ENCODE data around the gene SPON1. TPM values are rescaled to one million over a fixed set of nuclear protein-coding genes. Genes with fewer than 3 reads are reported as not detected.
A peak's percentile ranks its signal among the peaks of the same experiment; 100 is the strongest.

SPON1 gene
- total and polyA plus RNA-seq, 2 donors (not counting 1 experiment from before 2014, with no cell fraction given) = 0.30 TPM; not detected in 1

DNA sequence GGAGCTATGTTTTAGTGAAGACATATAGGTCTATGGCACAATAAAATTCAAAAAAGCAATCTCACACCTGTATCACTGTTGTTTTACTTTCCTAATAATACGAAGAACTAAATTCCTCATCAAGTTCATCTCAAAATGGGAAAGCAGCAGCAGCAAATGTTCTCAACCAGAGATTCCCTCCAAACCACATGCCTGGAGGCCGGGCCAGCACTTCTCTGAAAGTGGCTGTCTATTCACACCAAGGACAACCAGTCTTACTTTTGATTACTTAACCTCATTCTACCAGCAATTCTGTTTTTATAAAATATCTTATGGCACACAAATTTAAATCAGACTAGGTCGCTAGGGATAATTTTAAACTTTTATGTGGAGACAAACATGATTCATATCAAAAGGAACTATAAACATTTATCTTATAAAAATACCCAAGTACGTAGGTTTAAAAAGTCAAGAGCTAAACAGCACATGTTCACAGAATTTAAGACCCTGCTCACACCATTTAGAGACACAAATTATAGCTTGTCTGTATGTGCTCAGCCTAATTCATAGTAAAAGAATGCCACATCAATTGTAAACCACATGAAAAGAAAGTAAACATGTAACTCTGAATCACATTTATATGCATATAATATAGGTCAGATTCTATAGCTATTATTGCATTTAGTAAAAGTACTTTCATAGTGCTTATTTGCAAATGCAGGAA lies 350.4 kb downstream of the SPON1 start:
- no peak for ATAC-seq (ENCODE audit: low read depth)
- H2AFZ ChIP-seq (ENCODE audit: insufficient read depth, low read depth, low read length, poor library complexity, severe bottlenecking) = no peak overlapping the region
- Mint-ChIP-seq H3K4me3 (peak overlapping the region; percentile 81), H3K4me1 (peaks cover 56% of the 10 kb centered on the region), H3K9me3 (ENCODE audit: insufficient read depth) (no peaks in the 10 kb centered on the region), H3K27me3 (no peaks in the 10 kb centered on the region), H3K27ac (peak overlapping the region; percentile 88)
- H3K4me2 ChIP-seq (replicated peaks; ENCODE audit: low read depth, low read length, poor library complexity, severe bottlenecking) = peak overlapping the region; percentile 67
- H3K4me1 ChIP-seq (ENCODE audit: control insufficient read depth in 2 of 2, insufficient read depth in 2 of 2, low read length in 2 of 2) = peaks cover 91 to 93% of the 10 kb centered on the region in 2 donors
- no peak for DNase-seq
- H3K27ac ChIP-seq (ENCODE audit: low read length in 2 of 2) = peak overlapping the region; percentile 92 to 97
- H3K9ac ChIP-seq (ENCODE audit: low read length) = peak overlapping the region; percentile 40
- H4K20me1 ChIP-seq (ENCODE audit: control insufficient read depth, insufficient read depth, low read length, poor library complexity, severe bottlenecking) = peaks cover 7% of the 10 kb centered on the region
- no peaks in the 10 kb centered on the region for H3K9me3 ChIP-seq (ENCODE audit: control extremely low read depth in 1 of 3, control insufficient read depth in 2 of 3, insufficient read depth in 1 of 3, low read length in 2 of 3)
- peaks cover 95% of the 10 kb centered on the region for H3K79me2 ChIP-seq (ENCODE audit: control insufficient read depth, insufficient read depth, low read length)
- CTCF ChIA-PET = interaction anchor here (1.0 to 5.6 kb wide), 6 partner anchors 8 to 142 kb away, joined by 3 to 50 read pairs (median 6); no protein-coding TSS in a partner anchor
- H3K27me3 ChIP-seq (replicated peaks in 1 of 4; ENCODE audit: control extremely low read depth in 1 of 4, control insufficient read depth in 3 of 4, insufficient read depth in 4 of 4, low read length in 3 of 4) = no peaks in the 10 kb centered on the region
- H3K36me3 ChIP-seq (replicated peaks in 1 of 2; ENCODE audit: control extremely low read depth in 1 of 2, control insufficient read depth in 1 of 2, extremely low read depth in 1 of 2, insufficient read depth in 2 of 2, low read length in 1 of 2) = no peaks in the 10 kb centered on the region
- intact Hi-C loops (cut with micrococcal nuclease) = loop anchor here (5.0 to 10.0 kb wide), 3 partner anchors 189 to 594 kb away; no protein-coding TSS in a partner anchor
- WGBS (ENCODE audit: insufficient coverage) = 58% methylated on average over 2 of the region's 4 CpGs
- H3K4me3 ChIP-seq (ENCODE audit: control extremely low read depth in 1 of 5, extremely low read depth in 1 of 5, insufficient read depth in 1 of 5, low read depth in 2 of 5, low read length in 4 of 5) = peak overlapping the region in 1 of 5 experiments; percentile 45
- POLR2A ChIA-PET = interaction anchor here (1.1 to 1.4 kb wide), 2 partner anchors 12 to 19 kb away, joined by 3 to 14 read pairs; no protein-coding TSS in a partner anchor
- TF ChIP-seq EZH2 (IDR thresholded peaks at IDR 0.05; ENCODE audit: borderline replicate concordance, insufficient read depth, low read depth, low read length, poor library complexity, severe bottlenecking) = no peak
- TF ChIP-seq, protein P1, sequence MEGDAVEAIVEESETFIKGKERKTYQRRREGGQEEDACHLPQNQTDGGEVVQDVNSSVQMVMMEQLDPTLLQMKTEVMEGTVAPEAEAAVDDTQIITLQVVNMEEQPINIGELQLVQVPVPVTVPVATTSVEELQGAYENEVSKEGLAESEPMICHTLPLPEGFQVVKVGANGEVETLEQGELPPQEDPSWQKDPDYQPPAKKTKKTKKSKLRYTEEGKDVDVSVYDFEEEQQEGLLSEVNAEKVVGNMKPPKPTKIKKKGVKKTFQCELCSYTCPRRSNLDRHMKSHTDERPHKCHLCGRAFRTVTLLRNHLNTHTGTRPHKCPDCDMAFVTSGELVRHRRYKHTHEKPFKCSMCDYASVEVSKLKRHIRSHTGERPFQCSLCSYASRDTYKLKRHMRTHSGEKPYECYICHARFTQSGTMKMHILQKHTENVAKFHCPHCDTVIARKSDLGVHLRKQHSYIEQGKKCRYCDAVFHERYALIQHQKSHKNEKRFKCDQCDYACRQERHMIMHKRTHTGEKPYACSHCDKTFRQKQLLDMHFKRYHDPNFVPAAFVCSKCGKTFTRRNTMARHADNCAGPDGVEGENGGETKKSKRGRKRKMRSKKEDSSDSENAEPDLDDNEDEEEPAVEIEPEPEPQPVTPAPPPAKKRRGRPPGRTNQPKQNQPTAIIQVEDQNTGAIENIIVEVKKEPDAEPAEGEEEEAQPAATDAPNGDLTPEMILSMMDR (IDR thresholded peaks at IDR 0.05) = no peak

DNA sequence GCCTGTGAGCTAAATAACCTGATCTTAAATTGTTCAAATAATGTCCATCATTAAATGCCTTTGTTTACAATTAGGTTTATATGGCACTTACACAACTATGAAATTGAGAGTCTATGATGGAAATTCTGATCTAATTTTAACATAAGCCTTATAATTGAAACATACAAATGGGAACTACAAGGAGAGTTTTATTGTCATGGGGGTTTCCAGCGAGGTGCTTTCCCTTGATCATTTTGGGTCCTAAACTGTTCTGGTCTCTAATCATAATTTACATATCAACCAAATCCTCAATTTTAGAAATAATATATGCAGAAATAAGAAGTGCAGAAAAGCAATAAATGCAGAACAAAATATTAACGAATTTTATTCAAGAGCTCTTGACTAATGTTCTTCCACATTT lies 351.6 kb downstream of the SPON1 start:
- H3K27me3 Mint-ChIP-seq = no peaks in the 10 kb centered on the region
- no peaks in the 10 kb centered on the region for H3K9me3 Mint-ChIP-seq (ENCODE audit: insufficient read depth)
- TF ChIP-seq EZH2 (IDR thresholded peaks at IDR 0.05; ENCODE audit: borderline replicate concordance, insufficient read depth, low read depth, low read length, poor library complexity, severe bottlenecking) = no peak
- TF ChIP-seq, protein P1 (IDR thresholded peaks at IDR 0.05) = no peak
- Histone ChIP-seq H3K9me3 (ENCODE audit: control extremely low read depth in 1 of 3, control insufficient read depth in 2 of 3, insufficient read depth in 1 of 3, low read length in 2 of 3) (no peaks in the 10 kb centered on the region), H3K4me2 (replicated peaks; ENCODE audit: low read depth, low read length, poor library complexity, severe bottlenecking) (peak overlapping the region; percentile 67), H3K27me3 (replicated peaks in 1 of 4; ENCODE audit: control extremely low read depth in 1 of 4, control insufficient read depth in 3 of 4, insufficient read depth in 4 of 4, low read length in 3 of 4) (no peaks in the 10 kb centered on the region), H3K36me3 (replicated peaks in 1 of 2; ENCODE audit: control extremely low read depth in 1 of 2, control insufficient read depth in 1 of 2, extremely low read depth in 1 of 2, insufficient read depth in 2 of 2, low read length in 1 of 2) (no peaks in the 10 kb centered on the region), H3K4me1 (ENCODE audit: control insufficient read depth in 2 of 2, insufficient read depth in 2 of 2, low read length in 2 of 2) (peaks cover 91 to 93% of the 10 kb centered on the region in 2 donors), H3K79me2 (ENCODE audit: control insufficient read depth, insufficient read depth, low read length) (peaks cover 95% of the 10 kb centered on the region), H3K9ac (ENCODE audit: low read length) (peak overlapping the region; percentile 40), H3K27ac (ENCODE audit: low read length in 2 of 2) (peak overlapping the region; percentile 92 to 97), H2AFZ (ENCODE audit: insufficient read depth, low read depth, low read length, poor library complexity, severe bottlenecking) (no peak overlapping the region), H3K4me3 (ENCODE audit: control extremely low read depth in 1 of 5, extremely low read depth in 1 of 5, insufficient read depth in 1 of 5, low read depth in 2 of 5, low read length in 4 of 5) (peak overlapping the region in 3 of 5 experiments; percentile 5 to 49 (median 18)), H4K20me1 (ENCODE audit: control insufficient read depth, insufficient read depth, low read length, poor library complexity, severe bottlenecking) (no peaks in the 10 kb centered on the region)
- WGBS (ENCODE audit: insufficient coverage) = no CpG with 5 or more reads among the region's 2 CpGs
- H3K4me1 Mint-ChIP-seq = peaks cover 68% of the 10 kb centered on the region
- H3K27ac Mint-ChIP-seq = peak overlapping the region; percentile 94
- DNase-seq (peak; percentile 83), ATAC-seq (ENCODE audit: low read depth) (peak; percentile 69)
- peak overlapping the region; percentile 85 for H3K4me3 Mint-ChIP-seq
- intact Hi-C loops (cut with micrococcal nuclease) = loop anchor here (1.0 to 10.0 kb wide), 7 partner anchors 9 to 593 kb away; no protein-coding TSS in a partner anchor
- ChIA-PET POLR2A (interaction anchor here (0.8 to 1.7 kb wide), 2 partner anchors 11 to 44 kb away, joined by 3 to 4 read pairs; no protein-coding TSS in a partner anchor), CTCF (interaction anchor here (0.8 to 1.2 kb wide), 4 partner anchors 9 to 64 kb away, joined by 3 to 5 read pairs (median 3); no protein-coding TSS in a partner anchor)

Measured in B cell (primary cell).